PC-3 (cell line): Measurements from ENCODE around the gene LHFPL2. TPM values are rescaled to one million over a fixed set of nuclear protein-coding genes. Genes with fewer than 3 reads are reported as not detected.
A peak's percentile ranks its signal among the peaks of the same experiment; 100 is the strongest.

Experiments used
- ATAC-seq: fragments of 200-7000 bp; cut with Tn5 transposase; 2 replicates; pipeline ENCODE4 v1.9.1; 2020; ENCODE audit warnings: mild to moderate bottlenecking, moderate library complexity
- BruUV-seq: library from RNA; stranded (reverse); fragments of 400-500 nt; replicated peaks from 2 replicates; lab custom pipeline; 2021; lab: Mats Ljungman, UMichigan
- CTCF ChIA-PET: fragments of 300-600 bp; sonication (Branson Sonifier 250); formaldehyde crosslinking; loops from one replicate; lab custom pipeline; 2022; ENCODE audit warnings: antibody characterized with exemption; lab: Charles Lee
- POLR2A ChIA-PET: fragments of 300-600 bp; sonication (Branson Sonifier 250); formaldehyde crosslinking; loops from one replicate; lab custom pipeline; 2022; ENCODE audit warnings: antibody characterized with exemption; ENCODE audit not compliant: unreplicated experiment; lab: Charles Lee
- DNase-seq: peaks from one replicate; pipeline ENCODE4 v3.0.0-alpha.2; 2015
- H2AFZ ChIP-seq: fragments of 300-600 bp; sonication (generic); 2 replicates; pipeline ENCODE4 v1.6.0; 2016; ENCODE audit warnings: antibody characterized with exemption, low read length
- H3F3A ChIP-seq: fragments of 300-600 bp; sonication (generic); one replicate; pipeline ENCODE4 v1.6.0; 2017; ENCODE audit warnings: antibody characterized with exemption, low read length, control low read depth, mild to moderate bottlenecking; ENCODE audit not compliant: unreplicated experiment
- H3K27ac ChIP-seq: fragments of 300-600 bp; sonication (generic); 2 replicates; pipeline ENCODE4 v1.5.1; 2016; ENCODE audit warnings: mild to moderate bottlenecking, low read length
- H3K27me3 ChIP-seq: fragments of 300-600 bp; sonication (generic); 2 replicates; pipeline ENCODE4 v1.6.1; 2016; ENCODE audit warnings: low read length, mixed read lengths
- H3K36me3 ChIP-seq: fragments of 300-600 bp; sonication (generic); 2 replicates; pipeline ENCODE4 v1.6.1; 2016; ENCODE audit warnings: low read depth, mixed run types, low read length, mixed read lengths
- H3K4me1 ChIP-seq: fragments of 300-600 bp; sonication (generic); 2 replicates; pipeline ENCODE4 v1.5.1; 2016; ENCODE audit warnings: low read length; ENCODE audit not compliant: insufficient read depth
- H3K4me2 ChIP-seq: fragments of 300-600 bp; sonication (generic); 2 replicates; pipeline ENCODE4 v1.6.0; 2016; ENCODE audit warnings: low read length
- H3K4me3 ChIP-seq: fragments of 300-600 bp; sonication (generic); 2 replicates; pipeline ENCODE4 v1.5.1; 2016; ENCODE audit warnings: mild to moderate bottlenecking, low read length, mixed read lengths
- H3K79me2 ChIP-seq: fragments of 300-600 bp; sonication (generic); 2 replicates; pipeline ENCODE4 v1.6.1; 2017; ENCODE audit warnings: low read length, mixed read lengths
- H3K9ac ChIP-seq: fragments of 300-600 bp; sonication (generic); 2 replicates; pipeline ENCODE4 v1.6.0; 2016; ENCODE audit warnings: mild to moderate bottlenecking, low read length
- H3K9me2 ChIP-seq: fragments of 300-600 bp; sonication (generic); replicated peaks from 2 replicates; pipeline ENCODE4 v1.6.1; 2016; ENCODE audit warnings: mixed run types, low read length, mixed read lengths
- H3K9me3 ChIP-seq: fragments of 300-600 bp; sonication (generic); 2 replicates; pipeline ENCODE4 v1.6.1; 2016; ENCODE audit warnings: low read length, mixed read lengths
- H4K20me1 ChIP-seq: fragments of 300-600 bp; sonication (generic); 2 replicates; pipeline ENCODE4 v1.6.1; 2016; ENCODE audit warnings: low read length, mixed read lengths
- EZH2 ChIP-seq: fragments of 300-600 bp; sonication (generic); IDR thresholded peaks from one replicate; pipeline ENCODE4 v1.6.1; 2017; ENCODE audit warnings: antibody characterized with exemption, mild to moderate bottlenecking, low read length; ENCODE audit not compliant: unreplicated experiment
- EZH2phosphoT487 ChIP-seq: fragments of 300-600 bp; sonication (generic); IDR thresholded peaks from 2 replicates; pipeline ENCODE4 v1.6.1; 2018; ENCODE audit warnings: mild to moderate bottlenecking, antibody characterized with exemption, low read length, borderline replicate concordance
- intact Hi-C: fragments of 100-400 bp; cut with micrococcal nuclease; formaldehyde crosslinking; loops from 2 replicates; pipeline ENCODE4 v1.9.0; 2023
- total RNA-seq: library from RNA; depleted of rRNA; stranded (reverse); fragments of >200 nt; gene quantifications from 2 replicates; pipeline ENCODE4 v1.2.3, GENCODE V29; 2014
- TF ChIP-seq, protein P1 (sequence below): fragments of 300-600 bp; sonication (generic); conservative IDR thresholded peaks from 2 replicates; pipeline ENCODE4 v1.5.1; 2017; ENCODE audit warnings: antibody characterized with exemption, low read depth, mild to moderate bottlenecking, low read length

Gene LHFPL2
- total RNA-seq, 1 experiment from 2014 or later = 21.7 TPM

DNA sequence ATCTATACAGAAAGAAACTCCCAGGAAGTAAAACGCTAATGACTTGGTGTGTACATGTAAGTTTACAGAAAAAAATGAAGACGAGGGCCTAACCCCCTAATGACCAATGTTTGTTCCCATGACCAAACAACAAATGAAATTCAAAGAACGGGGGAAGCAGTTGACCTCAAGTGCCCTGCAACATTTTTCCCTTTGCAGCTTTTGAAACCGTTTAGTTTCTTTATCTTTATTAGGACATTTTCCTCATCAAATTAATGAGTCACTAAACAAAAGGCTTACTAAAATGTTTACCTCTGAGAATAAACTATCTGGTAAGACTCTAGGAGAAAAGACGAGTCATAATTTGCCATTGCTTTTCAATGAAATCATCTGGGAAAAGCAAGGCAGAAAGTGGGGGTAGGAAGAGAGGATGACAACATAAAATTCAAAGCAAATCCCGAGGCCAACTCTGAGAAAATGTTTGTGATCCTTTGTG is 57.4 kb downstream of the LHFPL2 start:
- ATAC-seq (peak; percentile 60), DNase-seq (peak; percentile 87)
- H3K4me1 ChIP-seq = peaks cover 84% of the 10 kb centered on the region
- H3K9me3 ChIP-seq = no peaks in the 10 kb centered on the region
- TF ChIP-seq EZH2 = no peak
- TF ChIP-seq, protein P1, sequence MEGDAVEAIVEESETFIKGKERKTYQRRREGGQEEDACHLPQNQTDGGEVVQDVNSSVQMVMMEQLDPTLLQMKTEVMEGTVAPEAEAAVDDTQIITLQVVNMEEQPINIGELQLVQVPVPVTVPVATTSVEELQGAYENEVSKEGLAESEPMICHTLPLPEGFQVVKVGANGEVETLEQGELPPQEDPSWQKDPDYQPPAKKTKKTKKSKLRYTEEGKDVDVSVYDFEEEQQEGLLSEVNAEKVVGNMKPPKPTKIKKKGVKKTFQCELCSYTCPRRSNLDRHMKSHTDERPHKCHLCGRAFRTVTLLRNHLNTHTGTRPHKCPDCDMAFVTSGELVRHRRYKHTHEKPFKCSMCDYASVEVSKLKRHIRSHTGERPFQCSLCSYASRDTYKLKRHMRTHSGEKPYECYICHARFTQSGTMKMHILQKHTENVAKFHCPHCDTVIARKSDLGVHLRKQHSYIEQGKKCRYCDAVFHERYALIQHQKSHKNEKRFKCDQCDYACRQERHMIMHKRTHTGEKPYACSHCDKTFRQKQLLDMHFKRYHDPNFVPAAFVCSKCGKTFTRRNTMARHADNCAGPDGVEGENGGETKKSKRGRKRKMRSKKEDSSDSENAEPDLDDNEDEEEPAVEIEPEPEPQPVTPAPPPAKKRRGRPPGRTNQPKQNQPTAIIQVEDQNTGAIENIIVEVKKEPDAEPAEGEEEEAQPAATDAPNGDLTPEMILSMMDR = no peak
- TF ChIP-seq EZH2phosphoT487 = no peak
- peak overlapping the region; percentile 72 for H3K4me2 ChIP-seq
- POLR2A ChIA-PET = interaction anchor here (0.6 kb wide), 1 partner anchor 13 kb away, joined by 4 read pairs; no protein-coding TSS in a partner anchor
- no peaks in the 10 kb centered on the region for H4K20me1 ChIP-seq
- H3K4me3 ChIP-seq = peak overlapping the region; percentile 37; the same call in 1 of the 2 replicates
- no peaks in the 10 kb centered on the region for H3K27me3 ChIP-seq
- no peaks in the 10 kb centered on the region for H3K9me2 ChIP-seq
- no peak overlapping the region for H2AFZ ChIP-seq
- peaks cover 8% of the 10 kb centered on the region; the same call in 1 of the 2 replicates for H3K36me3 ChIP-seq
- BruUV-seq = no TSS peak
- H3K79me2 ChIP-seq = peaks cover 78% of the 10 kb centered on the region
- peaks cover 9% of the 10 kb centered on the region for H3F3A ChIP-seq
- peak overlapping the region; percentile 99 for H3K27ac ChIP-seq
- intact Hi-C loops = loop anchor here (1.0 to 5.0 kb wide), 2 partner anchors 47 to 84 kb away; no protein-coding TSS in a partner anchor
- peak overlapping the region; percentile 90 for H3K9ac ChIP-seq
- CTCF ChIA-PET = no interaction called here

DNA sequence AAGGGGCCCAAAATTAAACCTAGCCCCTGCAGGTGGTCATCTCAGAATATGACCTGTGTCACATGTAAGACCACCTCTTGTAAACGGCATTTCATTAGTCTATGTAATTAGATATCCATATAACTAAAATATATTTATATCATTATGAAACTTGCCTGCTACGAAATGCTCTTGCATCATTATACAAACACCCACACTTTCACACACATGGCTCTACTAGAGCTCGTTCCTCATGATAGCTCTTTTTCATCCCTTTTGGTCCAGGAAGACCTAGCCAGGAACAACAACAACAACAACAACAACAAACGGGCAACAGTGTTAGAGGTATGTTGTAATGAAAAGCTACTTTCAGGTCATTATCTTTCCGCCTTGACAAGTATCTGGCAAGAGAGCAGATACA is 58.6 kb downstream of the LHFPL2 start:
- no peaks in the 10 kb centered on the region for H4K20me1 ChIP-seq
- peaks cover 70% of the 10 kb centered on the region for H3K79me2 ChIP-seq
- no peaks in the 10 kb centered on the region for H3K27me3 ChIP-seq
- no peak overlapping the region for H2AFZ ChIP-seq
- H3K4me3 ChIP-seq = no peak overlapping the region
- DNase-seq (no peak), ATAC-seq (no peak)
- intact Hi-C loops = loop anchor here (5.0 kb wide), 1 partner anchor 83 kb away; no protein-coding TSS in a partner anchor
- no peaks in the 10 kb centered on the region for H3K9me3 ChIP-seq
- TF ChIP-seq EZH2phosphoT487 = no peak
- no peak for TF ChIP-seq EZH2
- TF ChIP-seq, protein P1 = no peak
- POLR2A ChIA-PET = no interaction called here
- BruUV-seq = no TSS peak
- peak overlapping the region; percentile 90 for H3K9ac ChIP-seq
- H3K4me1 ChIP-seq = peaks cover 81% of the 10 kb centered on the region
- H3F3A ChIP-seq = peaks cover 9% of the 10 kb centered on the region
- CTCF ChIA-PET = no interaction called here
- H3K36me3 ChIP-seq = peaks cover 8% of the 10 kb centered on the region; the same call in 1 of the 2 replicates
- H3K9me2 ChIP-seq = no peaks in the 10 kb centered on the region
- H3K27ac ChIP-seq = peak overlapping the region; percentile 99
- no peak overlapping the region for H3K4me2 ChIP-seq

DNA sequence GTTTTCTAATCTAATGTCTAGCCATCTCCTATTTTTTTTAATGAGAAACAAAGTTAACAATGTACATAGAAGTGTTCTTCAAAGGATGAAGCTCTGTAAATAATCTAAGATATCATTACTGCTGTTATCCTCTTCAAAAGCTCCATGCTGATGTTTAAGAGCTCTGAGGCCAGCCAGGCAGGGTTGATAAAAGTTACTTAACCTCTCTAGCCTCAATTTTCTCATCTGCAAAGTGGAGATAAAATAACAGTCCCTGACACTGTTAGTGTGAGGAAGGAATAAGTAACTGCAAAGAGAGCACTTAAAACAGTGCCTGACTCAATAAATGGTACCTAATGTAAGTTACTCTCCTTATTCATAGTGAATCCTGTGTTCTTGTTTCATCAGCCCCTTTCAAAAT is 60.1 kb downstream of the LHFPL2 start:
- H3K4me3 ChIP-seq = no peak overlapping the region
- H3K27me3 ChIP-seq = no peaks in the 10 kb centered on the region
- peaks cover 9% of the 10 kb centered on the region for H3F3A ChIP-seq
- peaks cover 8% of the 10 kb centered on the region; the same call in 1 of the 2 replicates for H3K36me3 ChIP-seq
- no TSS peak for BruUV-seq
- TF ChIP-seq, protein P1 = no peak
- TF ChIP-seq EZH2phosphoT487 = no peak
- no peak for TF ChIP-seq EZH2
- H3K27ac ChIP-seq = peak overlapping the region; percentile 90
- H4K20me1 ChIP-seq = no peaks in the 10 kb centered on the region
- intact Hi-C loops = no loop called here
- H3K9me3 ChIP-seq = no peaks in the 10 kb centered on the region
- ChIA-PET POLR2A (no interaction called here), CTCF (no interaction called here)
- no peak overlapping the region for H2AFZ ChIP-seq
- ATAC-seq (no peak), DNase-seq (no peak)
- H3K4me1 ChIP-seq = peaks cover 67% of the 10 kb centered on the region
- peaks cover 57% of the 10 kb centered on the region for H3K79me2 ChIP-seq
- no peaks in the 10 kb centered on the region for H3K9me2 ChIP-seq
- no peak overlapping the region for H3K4me2 ChIP-seq
- H3K9ac ChIP-seq = no peak overlapping the region
